Heart right ventricle (tissue), 16 donors: ENCODE measurements around the gene NCR2. TPM values are rescaled to one million over a fixed set of nuclear protein-coding genes. Genes with fewer than 3 reads are reported as not detected.

Experiments
- ATAC-seq, 8 donors: fragments of 200-7000 bp; cut with Tn5 transposase; one replicate each; pipeline ENCODE4 v1.9.1; 2020; ENCODE audit warnings: mild to moderate bottlenecking in 8 of 8, moderate library complexity in 8 of 8, moderate number of reproducible peaks in 1 of 8
- DNase-seq, 2 donors: peaks; one replicate each; pipeline ENCODE4 v3.0.0-alpha.2; 2020
- H3K27ac ChIP-seq, 10 donors: fragments of 200-600 bp; sonication (generic) in 2 of 10; one replicate each; pipeline versions ENCODE4 v1.5.0 to v1.8.0; 2020 to 2022; ENCODE audit warnings: mild to moderate bottlenecking in 3 of 10
- H3K27me3 ChIP-seq, 7 donors: fragments of 200-600 bp; one replicate each; pipeline ENCODE4 v1.8.0; 2021 to 2022; ENCODE audit warnings: mild to moderate bottlenecking in 2 of 7
- H3K36me3 ChIP-seq, 9 donors: fragments of 200-600 bp; sonication (generic) in 1 of 9; one replicate each; pipeline versions ENCODE4 v1.5.0 to v1.8.0; 2020 to 2022; ENCODE audit warnings: mild to moderate bottlenecking in 2 of 9
- H3K4me1 ChIP-seq, 9 donors: fragments of 200-600 bp; sonication (generic) in 1 of 9; one replicate each; pipeline versions ENCODE4 v1.5.0 to v1.8.0; 2020 to 2022; ENCODE audit warnings: mild to moderate bottlenecking in 4 of 9
- H3K4me3 ChIP-seq, 10 donors: fragments of 200-600 bp; sonication (generic) in 2 of 10; one replicate each; pipeline versions ENCODE4 v1.5.0 to v1.8.0; 2020 to 2022; ENCODE audit warnings: mild to moderate bottlenecking in 7 of 10, moderate library complexity in 2 of 10
- H3K9me3 ChIP-seq, 11 donors: fragments of 200-600 bp in 10 of 11; sonication (generic) in 2 of 11; one replicate each; pipeline versions ENCODE4 v1.5.0 to v1.8.0; 2013 to 2022; ENCODE audit warnings: mild to moderate bottlenecking in 2 of 11, control low read depth in 1 of 11, moderate library complexity in 1 of 11
- WGBS, 2 donors: extraction: QIAGEN DNeasy Blood & Tissue Kit; methylation state at CpG; one replicate each; pipeline ENCODE4 v1.1.7; 2013; ENCODE audit warnings: inconsistent platforms in 1 of 2; 5-methylcytosine and 5-hydroxymethylcytosine counted together
- intact Hi-C, 10 donors: fragments of 100-400 bp; cut with DNase I; formaldehyde crosslinking; loops; one replicate each; pipeline versions ENCODE4 v1.11.1 to v1.14.2; 2022
- polyA plus RNA-seq, 2 donors: library from polyadenylated mRNA; stranded (reverse); fragments of 200-250 nt; gene quantifications; one replicate each; pipeline ENCODE4 v1.2.3, GENCODE V29; 2013
- total RNA-seq, 10 donors: library from RNA; stranded (reverse); fragmentation: NEBNext Ultra II Directional in 3 of 10; extraction: Animal tissue kit (Norgen Biotek cat#: 25700) in 3 of 10; gene quantifications; one replicate each; pipeline versions ENCODE4 v1.2.1 to v1.2.4, GENCODE V29; 2021 to 2023
- TF ChIP-seq, protein P1 (sequence below), 9 donors: fragments of 200-600 bp; sonication (generic) in 2 of 9; IDR thresholded peaks; one replicate each; pipeline versions ENCODE4 v1.5.0 to v1.8.0; 2021 to 2022; ENCODE audit warnings: antibody characterized with exemption in 9 of 9, mild to moderate bottlenecking in 5 of 9, moderate library complexity in 1 of 9
- donor health status: Arrhythmogenic right ventricular cardiomyopathy.
- donor health status: ischemic (EF 13 %, LVEDD 7.1; RV severe dilation, severe dysfunction).
- donor health status: healthy with polysubstance abuse.
- donor health status: DM: no; HTN: yes; CAD: no.
- donor health status: DM: no; HTN: no; CAD: no.
- donor health status: ischemic (EF 25% LVEDD 6.9; RV normal size, moderate dysfunction).
- donor health status: ischemic (EF 25% LVEDD 5.7; RV mildly dilated, moderate dysfunction).
- donor health status: healthy.
- donor health status: DM: yes; HTN: yes; CAD: no.
- donor health status: Ischemic cardiomyopathy.
- donor health status: ischemic (EF 35%, LVEDD 5.7; RV mildly dilated, moderate dysfunction).
- donor health status: nonischemic (EF 11% LVEDD 7.7; RV severe dilation, severe dysfunction).
- donor health status: DM: yes; HTN: yes; CAD: no.
- donor health status: PGD.
- donor health status: ischemic (EF 29% LVEDD 5.4; RV normal size, mild dysfunction).
- donor health status: nonischemic (EF 23%, LVEDD 6.1; RV moderate dilation, normal function).

NCR2 gene
- total and polyA plus RNA-seq, 12 donors = not detected

DNA sequence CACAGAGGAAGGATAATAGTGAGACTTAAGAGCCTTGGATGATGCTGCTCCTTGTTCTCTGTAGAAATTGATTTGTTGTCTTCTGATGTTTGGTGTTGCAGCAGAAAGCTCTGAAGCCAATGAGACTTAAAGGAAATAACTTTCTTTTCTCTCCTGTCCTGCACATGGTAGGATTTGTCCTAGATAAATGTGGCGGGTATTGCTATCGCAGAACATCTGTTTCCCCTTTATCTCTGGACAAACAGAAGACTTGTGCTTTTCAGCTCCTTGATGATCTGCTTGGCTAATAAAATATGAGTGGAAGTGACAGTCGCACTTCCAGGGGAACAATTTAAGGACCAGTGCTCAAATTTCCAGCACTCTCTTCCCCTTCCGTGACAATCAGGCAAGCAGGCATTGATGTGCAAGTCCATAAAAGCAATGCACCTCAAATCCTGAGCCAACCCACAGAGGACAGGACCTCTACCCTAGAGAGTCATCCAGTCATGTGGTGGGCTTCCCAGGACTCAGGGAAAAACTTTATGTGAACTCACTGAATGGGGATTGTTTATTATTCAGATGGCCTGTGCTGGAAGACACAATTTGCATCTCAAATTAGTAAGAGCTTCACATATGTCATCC is 9.9 kb upstream of the NCR2 start:
- DNase-seq (no peak), ATAC-seq (no peak)
- H3K36me3 ChIP-seq = no peaks in the 10 kb centered on the region
- intact Hi-C loops = no loop called here
- TF ChIP-seq, protein P1, sequence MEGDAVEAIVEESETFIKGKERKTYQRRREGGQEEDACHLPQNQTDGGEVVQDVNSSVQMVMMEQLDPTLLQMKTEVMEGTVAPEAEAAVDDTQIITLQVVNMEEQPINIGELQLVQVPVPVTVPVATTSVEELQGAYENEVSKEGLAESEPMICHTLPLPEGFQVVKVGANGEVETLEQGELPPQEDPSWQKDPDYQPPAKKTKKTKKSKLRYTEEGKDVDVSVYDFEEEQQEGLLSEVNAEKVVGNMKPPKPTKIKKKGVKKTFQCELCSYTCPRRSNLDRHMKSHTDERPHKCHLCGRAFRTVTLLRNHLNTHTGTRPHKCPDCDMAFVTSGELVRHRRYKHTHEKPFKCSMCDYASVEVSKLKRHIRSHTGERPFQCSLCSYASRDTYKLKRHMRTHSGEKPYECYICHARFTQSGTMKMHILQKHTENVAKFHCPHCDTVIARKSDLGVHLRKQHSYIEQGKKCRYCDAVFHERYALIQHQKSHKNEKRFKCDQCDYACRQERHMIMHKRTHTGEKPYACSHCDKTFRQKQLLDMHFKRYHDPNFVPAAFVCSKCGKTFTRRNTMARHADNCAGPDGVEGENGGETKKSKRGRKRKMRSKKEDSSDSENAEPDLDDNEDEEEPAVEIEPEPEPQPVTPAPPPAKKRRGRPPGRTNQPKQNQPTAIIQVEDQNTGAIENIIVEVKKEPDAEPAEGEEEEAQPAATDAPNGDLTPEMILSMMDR (IDR thresholded peaks at IDR 0.05) = no peak
- H3K4me3 ChIP-seq = no peak overlapping the region
- 54 to 59% methylated on average over 4 of the region's 4 CpGs for WGBS, 2 donors
- no peaks in the 10 kb centered on the region for H3K9me3 ChIP-seq
- H3K4me1 ChIP-seq = no peaks in the 10 kb centered on the region
- peaks cover 0 to 67% (median 62%) of the 10 kb centered on the region in 7 donors for H3K27me3 ChIP-seq
- H3K27ac ChIP-seq = no peak overlapping the region

DNA sequence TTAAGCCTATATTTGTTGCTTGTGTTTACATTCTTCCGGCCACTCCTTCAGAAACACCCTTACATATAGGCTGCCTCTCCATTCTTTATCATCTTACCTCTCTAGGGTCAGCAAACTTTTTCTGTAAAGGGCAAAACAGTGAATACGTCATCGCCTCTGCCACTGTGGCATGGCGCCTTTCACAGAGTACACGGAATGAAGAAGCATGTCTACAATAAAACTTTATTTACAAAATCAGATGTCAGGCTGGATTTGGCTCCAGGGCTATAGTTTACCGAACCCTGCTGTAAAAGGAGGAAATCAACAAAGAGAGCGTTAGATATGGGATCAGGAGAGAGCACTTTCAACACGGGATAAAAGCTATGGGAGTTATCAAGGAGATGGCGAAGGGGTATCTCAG is 9.3 kb upstream of the NCR2 start:
- WGBS, 2 donors = 56 to 59% methylated on average over 9 of the region's 9 CpGs
- peaks cover 0 to 67% (median 64%) of the 10 kb centered on the region in 7 donors for H3K27me3 ChIP-seq

DNA sequence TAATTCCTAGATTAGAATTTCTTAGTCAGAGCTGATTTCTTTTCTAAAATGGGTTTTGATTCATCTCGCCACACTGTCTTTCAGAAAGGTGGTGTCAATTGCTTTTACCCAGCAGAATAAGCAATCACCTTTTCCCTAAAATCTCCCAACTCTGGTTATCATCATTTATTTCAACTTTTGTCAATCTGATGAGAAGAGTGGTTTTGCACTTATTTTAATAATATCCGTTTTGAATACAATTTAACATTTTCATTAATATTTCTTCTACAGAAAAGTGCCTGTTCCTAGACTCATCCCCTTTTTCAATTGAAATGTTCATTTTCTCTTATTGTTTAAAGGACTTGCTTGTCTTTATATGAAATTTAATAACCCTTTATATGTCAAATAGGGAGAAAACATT is 8.2 kb upstream of the NCR2 start:
- H3K4me1 ChIP-seq = no peaks in the 10 kb centered on the region
- no peaks in the 10 kb centered on the region for H3K9me3 ChIP-seq
- H3K27me3 ChIP-seq = peaks cover 0 to 70% (median 63%) of the 10 kb centered on the region in 7 donors
- WGBS, 2 donors = 71 to 78% methylated on average over 2 of the region's 2 CpGs
- intact Hi-C loops = no loop called here
- no peak for ATAC-seq
- H3K27ac ChIP-seq = no peak overlapping the region
- TF ChIP-seq, protein P1 (IDR thresholded peaks at IDR 0.05) = no peak
- H3K4me3 ChIP-seq = no peak overlapping the region
- H3K36me3 ChIP-seq = no peaks in the 10 kb centered on the region
- no peak for DNase-seq

More for the DNA sequence above, 9.3 kb upstream of the NCR2 start:
- DNase-seq (no peak), ATAC-seq (no peak)
- Histone ChIP-seq H3K27ac (no peak overlapping the region), H3K4me1 (no peaks in the 10 kb centered on the region), H3K36me3 (no peaks in the 10 kb centered on the region), H3K4me3 (no peak overlapping the region), H3K9me3 (no peaks in the 10 kb centered on the region)
- intact Hi-C loops = no loop called here
- TF ChIP-seq, protein P1 (IDR thresholded peaks at IDR 0.05) = no peak

DNA sequence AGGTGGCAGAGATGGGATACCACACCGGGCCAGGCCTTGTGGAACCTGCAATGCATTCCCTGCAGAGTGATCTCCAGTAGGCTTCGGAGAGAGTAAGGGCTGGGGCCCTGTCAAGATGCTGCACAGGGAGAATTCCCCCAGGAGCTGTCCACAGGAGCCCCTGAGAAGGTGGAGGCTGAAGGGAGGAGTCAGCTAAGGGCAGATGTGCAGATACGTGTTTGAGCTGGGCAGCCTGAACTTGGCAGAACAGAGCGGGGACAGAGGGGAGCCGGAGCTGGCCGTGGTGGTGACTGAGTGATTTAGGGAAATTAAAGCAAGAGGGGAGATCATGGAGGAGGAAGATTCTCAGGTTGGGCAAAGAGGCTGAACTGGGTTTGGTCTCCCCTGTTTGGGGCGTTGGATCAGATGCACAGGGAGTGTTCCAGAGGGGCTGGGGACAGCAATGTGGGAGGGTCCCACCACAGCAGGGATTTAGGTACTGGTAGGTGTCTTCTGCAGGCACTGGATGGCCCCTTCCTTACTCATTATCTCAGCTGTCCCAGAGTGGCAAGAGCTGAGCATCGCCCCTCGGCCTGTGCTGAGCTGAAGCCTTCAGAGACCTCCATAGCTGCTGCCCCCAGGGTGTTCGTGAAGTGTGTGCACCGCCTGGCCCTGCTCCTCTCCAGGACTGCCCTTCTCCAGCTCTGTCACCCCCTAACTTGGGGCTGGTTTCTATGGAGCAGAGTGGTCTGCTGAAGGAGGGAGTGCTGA is 3.8 kb upstream of the NCR2 start:
- no peak for DNase-seq
- peak in 1 of 8 donors; percentile 18 for ATAC-seq
- Histone ChIP-seq H3K36me3 (no peaks in the 10 kb centered on the region), H3K27ac (no peak overlapping the region), H3K9me3 (no peaks in the 10 kb centered on the region), H3K4me1 (peaks cover 0 to 4% (median 0%) of the 10 kb centered on the region in 9 donors), H3K4me3 (no peak overlapping the region), H3K27me3 (peaks cover 0 to 61% (median 36%) of the 10 kb centered on the region in 7 donors)
- WGBS, 2 donors = 86 to 89% methylated on average over 11 of the region's 11 CpGs
- TF ChIP-seq, protein P1 (IDR thresholded peaks at IDR 0.05) = no peak
- intact Hi-C loops = no loop called here
